Lower leg skin (tissue), 4 donors: ENCODE data around the gene FBN1. TPM values are rescaled to one million over a fixed set of nuclear protein-coding genes. Genes with fewer than 3 reads are reported as not detected.

Experiments used
- DNase-seq, 2 donors: peaks; one replicate each; pipeline ENCODE4 v3.0.0-alpha.2; 2019; ENCODE audit warnings: low spot score in 2 of 2
- H3K4me3 ChIP-seq: fragments of 200-600 bp; sonication (generic); 2 replicates; pipeline ENCODE4 v1.5.1; 2017; ENCODE audit warnings: mild to moderate bottlenecking, low read depth; ENCODE audit not compliant: poor library complexity, severe bottlenecking
- CTCF ChIP-seq, 3 donors: fragments of 450-650 bp; IDR thresholded peaks; one replicate each; pipeline ENCODE4 v1.5.1; 2016; ENCODE audit warnings: antibody characterized with exemption in 3 of 3, mild to moderate bottlenecking in 3 of 3, moderate library complexity in 2 of 3
- POLR2A ChIP-seq, 2 donors: fragments of 450-650 bp; IDR thresholded peaks; one replicate each; pipeline ENCODE4 v1.6.1; 2016 to 2017; ENCODE audit warnings: antibody characterized with exemption in 2 of 2, mild to moderate bottlenecking in 1 of 2, moderate library complexity in 1 of 2
- WGBS, 2 donors: methylation state at CpG; one replicate each; pipeline ENCODE4 v1.1.5; 2018; 5-methylcytosine and 5-hydroxymethylcytosine counted together
- intact Hi-C: fragments of 100-400 bp; cut with DNase I; formaldehyde crosslinking; loops from one replicate; pipeline ENCODE4 v1.15.0; 2023; ENCODE audit warnings: low total_unique reads
- total RNA-seq, 4 donors: library from RNA; depleted of rRNA; stranded (reverse); fragments of >200 nt; gene quantifications; one replicate each; pipeline ENCODE4 v1.1.0, GENCODE V29; 2016

FBN1 gene
- total RNA-seq, 4 donors from 2014 or later, result 15.0 to 59.3 (median 24.0) TPM

- 75 to 88% methylated on average over 8 of the region's 8 CpGs for whole genome bisulfite sequencing, 2 donors
- no peak for DNase-seq
- intact Hi-C loops, result no loop called here
- H3K4me3 ChIP-seq, result no peak overlapping the region
- TF ChIP-seq POLR2A (IDR thresholded peaks at IDR 0.05) (no peak), CTCF (IDR thresholded peaks at IDR 0.05) (no peak)
These were observed 65.4 kb downstream of the FBN1 start for GRCh38 chr15:48579945-48580671.

GRCh38 chr15:48578965-48579364 lies 66.5 kb downstream of the FBN1 start:
- WGBS, 2 donors, result 85 to 87% methylated on average over 2 of the region's 2 CpGs
- intact Hi-C loops, result no loop called here
- DNase-seq, result no peak
- H3K4me3 ChIP-seq, result no peak overlapping the region
- no peak for TF ChIP-seq POLR2A (IDR thresholded peaks at IDR 0.05)
- no peak for TF ChIP-seq CTCF (IDR thresholded peaks at IDR 0.05)

GRCh38 chr15:48577469-48577868 lies 68.0 kb downstream of the FBN1 start:
- H3K4me3 ChIP-seq, result no peak overlapping the region
- intact Hi-C loops, result no loop called here
- WGBS, 2 donors, result 60% methylated on average over 7 of the region's 7 CpGs
- no peak for TF ChIP-seq POLR2A (IDR thresholded peaks at IDR 0.05)
- TF ChIP-seq CTCF (IDR thresholded peaks at IDR 0.05), result no peak
- no peak for DNase-seq

GRCh38 chr15:48574187-48574586 lies 71.3 kb downstream of the FBN1 start:
- no peak for DNase-seq
- intact Hi-C loops, result no loop called here
- no peak overlapping the region for H3K4me3 ChIP-seq
- TF ChIP-seq CTCF (IDR thresholded peaks at IDR 0.05) (no peak), POLR2A (IDR thresholded peaks at IDR 0.05) (no peak)

- H3K4me3 ChIP-seq, result no peak overlapping the region
- WGBS, 2 donors, result 74 to 93% methylated on average over 4 of the region's 4 CpGs
- intact Hi-C loops, result no loop called here
- no peak for DNase-seq
- TF ChIP-seq CTCF (IDR thresholded peaks at IDR 0.05) (no peak), POLR2A (IDR thresholded peaks at IDR 0.05) (no peak)
These were observed 71.7 kb downstream of the FBN1 start for GRCh38 chr15:48573780-48574179.

GRCh38 chr15:48572823-48573222 lies 72.7 kb downstream of the FBN1 start:
- intact Hi-C loops, result no loop called here
- no peak overlapping the region for H3K4me3 ChIP-seq
- DNase-seq, result no peak
- WGBS, 2 donors, result 93 to 98% methylated on average over 5 of the region's 5 CpGs
- TF ChIP-seq POLR2A (IDR thresholded peaks at IDR 0.05), result no peak
- no peak for TF ChIP-seq CTCF (IDR thresholded peaks at IDR 0.05)
